ENCODE results near the gene CARD9.

The CARD9 gene, protein sequence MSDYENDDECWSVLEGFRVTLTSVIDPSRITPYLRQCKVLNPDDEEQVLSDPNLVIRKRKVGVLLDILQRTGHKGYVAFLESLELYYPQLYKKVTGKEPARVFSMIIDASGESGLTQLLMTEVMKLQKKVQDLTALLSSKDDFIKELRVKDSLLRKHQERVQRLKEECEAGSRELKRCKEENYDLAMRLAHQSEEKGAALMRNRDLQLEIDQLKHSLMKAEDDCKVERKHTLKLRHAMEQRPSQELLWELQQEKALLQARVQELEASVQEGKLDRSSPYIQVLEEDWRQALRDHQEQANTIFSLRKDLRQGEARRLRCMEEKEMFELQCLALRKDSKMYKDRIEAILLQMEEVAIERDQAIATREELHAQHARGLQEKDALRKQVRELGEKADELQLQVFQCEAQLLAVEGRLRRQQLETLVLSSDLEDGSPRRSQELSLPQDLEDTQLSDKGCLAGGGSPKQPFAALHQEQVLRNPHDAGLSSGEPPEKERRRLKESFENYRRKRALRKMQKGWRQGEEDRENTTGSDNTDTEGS

GRCh38 chr9:136373300-136374182, at the start of gene CARD9:
Gene CARD9, minus strand, starts transcription at chr9:136373669. Its CDS starts 1,591 bp downstream, at chr9:136372078.
- H3K9ac ChIP-seq (ENCODE audit: low read depth, low read length): no peak within 1 kb of the TSS
- H3K4me1 ChIP-seq (ENCODE audit: insufficient read depth, low read length): no peaks in the 10 kb centered on the region
- H3K9me3 ChIP-seq (ENCODE audit: insufficient read depth, low read depth, low read length): no peaks in the 10 kb centered on the region
- no peak within 1 kb of the TSS for H3K27ac ChIP-seq (ENCODE audit: low read length)
- no peaks in the 10 kb centered on the region for H3K27me3 ChIP-seq (ENCODE audit: insufficient read depth, low read length)
- H3K4me3 ChIP-seq (ENCODE audit: low read length): no peak within 1 kb of the TSS
- H3K36me3 ChIP-seq (ENCODE audit: insufficient read depth, low read depth, low read length): 0 out of 2 replicates have a peak, but pooled peaks cover 11% of the 10 kb centered on the region

DNA sequence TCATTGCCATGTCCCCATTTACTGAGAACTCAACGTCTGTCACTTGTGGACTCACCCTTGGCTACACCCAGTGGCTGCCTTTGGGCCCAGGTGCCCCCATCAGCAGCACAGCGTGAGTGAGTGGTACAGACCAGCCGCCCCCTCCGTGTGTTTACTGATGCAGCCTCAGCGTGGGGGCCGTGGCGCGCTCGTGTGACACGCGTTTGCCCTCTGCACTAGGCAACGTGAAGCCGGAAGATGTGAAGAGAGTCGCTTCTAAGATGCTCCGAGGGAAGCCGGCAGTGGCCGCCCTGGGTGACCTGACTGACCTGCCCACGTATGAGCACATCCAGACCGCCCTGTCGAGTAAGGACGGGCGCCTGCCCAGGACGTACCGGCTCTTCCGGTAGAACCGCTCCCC, 49.4 kb upstream of the CARD9 start:
- Histone ChIP-seq H3K27ac (ENCODE audit: low read length) (no peak overlapping the region), H3K4me1 (ENCODE audit: insufficient read depth, low read length) (no peaks in the 10 kb centered on the region), H3K27me3 (ENCODE audit: insufficient read depth, low read length) (no peaks in the 10 kb centered on the region), H3K36me3 (ENCODE audit: insufficient read depth, low read depth, low read length) (peaks cover 73% of the 10 kb centered on the region), H3K9ac (ENCODE audit: low read depth, low read length) (no peak overlapping the region), H3K9me3 (ENCODE audit: insufficient read depth, low read depth, low read length) (no peaks in the 10 kb centered on the region), H3K4me3 (ENCODE audit: low read length) (no peak overlapping the region)

- Histone ChIP-seq H3K9me3 (ENCODE audit: insufficient read depth, low read depth, low read length) (no peaks in the 10 kb centered on the region), H3K4me3 (ENCODE audit: low read length) (no peak overlapping the region), H3K36me3 (ENCODE audit: insufficient read depth, low read depth, low read length) (peaks cover 80% of the 10 kb centered on the region), H3K27me3 (ENCODE audit: insufficient read depth, low read length) (no peaks in the 10 kb centered on the region), H3K27ac (ENCODE audit: low read length) (no peak overlapping the region), H3K4me1 (ENCODE audit: insufficient read depth, low read length) (no peaks in the 10 kb centered on the region), H3K9ac (ENCODE audit: low read depth, low read length) (no peak overlapping the region)
Measured at GRCh38 chr9:136421791-136422190, 48.3 kb upstream of the CARD9 start.

DNA sequence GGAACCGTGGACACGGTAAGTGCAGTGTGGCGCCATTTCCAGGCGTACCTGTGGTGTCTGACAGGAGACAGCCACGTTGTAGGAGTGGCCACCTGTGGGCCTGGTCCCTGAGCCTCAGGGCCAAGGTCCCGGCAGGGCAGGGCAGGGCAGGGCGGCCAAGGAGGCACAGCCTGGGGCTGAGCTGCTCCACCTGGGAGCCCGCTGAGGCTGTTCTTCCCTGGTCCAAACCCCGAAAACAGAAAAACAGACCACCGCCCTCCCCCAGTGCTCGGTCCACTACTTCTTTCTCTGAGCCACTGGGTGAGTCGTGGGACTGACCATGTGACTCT, 45.6 kb upstream of the CARD9 start:
- no peak overlapping the region for H3K9ac ChIP-seq (ENCODE audit: low read depth, low read length)
- no peaks in the 10 kb centered on the region for H3K4me1 ChIP-seq (ENCODE audit: insufficient read depth, low read length)
- H3K9me3 ChIP-seq (ENCODE audit: insufficient read depth, low read depth, low read length): no peaks in the 10 kb centered on the region
- no peaks in the 10 kb centered on the region for H3K27me3 ChIP-seq (ENCODE audit: insufficient read depth, low read length)
- H3K27ac ChIP-seq (ENCODE audit: low read length): no peak overlapping the region
- H3K36me3 ChIP-seq (ENCODE audit: insufficient read depth, low read depth, low read length): peaks cover 94% of the 10 kb centered on the region
- H3K4me3 ChIP-seq (ENCODE audit: low read length): no peak overlapping the region

GRCh38 chr9:136418182-136419091, 45.0 kb upstream of the CARD9 start:
- Histone ChIP-seq H3K27ac (ENCODE audit: low read length) (no peak overlapping the region), H3K4me3 (ENCODE audit: low read length) (no peak overlapping the region), H3K27me3 (ENCODE audit: insufficient read depth, low read length) (no peaks in the 10 kb centered on the region), H3K9ac (ENCODE audit: low read depth, low read length) (no peak overlapping the region), H3K9me3 (ENCODE audit: insufficient read depth, low read depth, low read length) (no peaks in the 10 kb centered on the region), H3K36me3 (ENCODE audit: insufficient read depth, low read depth, low read length) (peaks cover 94% of the 10 kb centered on the region), H3K4me1 (ENCODE audit: insufficient read depth, low read length) (no peaks in the 10 kb centered on the region)

- Histone ChIP-seq H3K27me3 (ENCODE audit: insufficient read depth, low read length) (no peaks in the 10 kb centered on the region), H3K27ac (ENCODE audit: low read length) (no peak overlapping the region), H3K9ac (ENCODE audit: low read depth, low read length) (no peak overlapping the region), H3K9me3 (ENCODE audit: insufficient read depth, low read depth, low read length) (no peaks in the 10 kb centered on the region), H3K4me3 (ENCODE audit: low read length) (no peak overlapping the region), H3K4me1 (ENCODE audit: insufficient read depth, low read length) (no peaks in the 10 kb centered on the region), H3K36me3 (ENCODE audit: insufficient read depth, low read depth, low read length) (peaks cover 94% of the 10 kb centered on the region)
Measured at GRCh38 chr9:136416914-136417313, 43.4 kb upstream of the CARD9 start.

GRCh38 chr9:136416427-136416826, 43.0 kb upstream of the CARD9 start:
- Histone ChIP-seq H3K27me3 (ENCODE audit: insufficient read depth, low read length) (no peaks in the 10 kb centered on the region), H3K9me3 (ENCODE audit: insufficient read depth, low read depth, low read length) (no peaks in the 10 kb centered on the region), H3K4me1 (ENCODE audit: insufficient read depth, low read length) (no peaks in the 10 kb centered on the region), H3K36me3 (ENCODE audit: insufficient read depth, low read depth, low read length) (peaks cover 95% of the 10 kb centered on the region), H3K27ac (ENCODE audit: low read length) (no peak overlapping the region), H3K9ac (ENCODE audit: low read depth, low read length) (no peak overlapping the region), H3K4me3 (ENCODE audit: low read length) (no peak overlapping the region)

- no peak overlapping the region for H3K27ac ChIP-seq (ENCODE audit: low read length)
- H3K36me3 ChIP-seq (ENCODE audit: insufficient read depth, low read depth, low read length): peaks cover 64% of the 10 kb centered on the region
- H3K4me3 ChIP-seq (ENCODE audit: low read length): no peak overlapping the region
- H3K27me3 ChIP-seq (ENCODE audit: insufficient read depth, low read length): no peaks in the 10 kb centered on the region
- H3K9me3 ChIP-seq (ENCODE audit: insufficient read depth, low read depth, low read length): no peaks in the 10 kb centered on the region
- no peak overlapping the region for H3K9ac ChIP-seq (ENCODE audit: low read depth, low read length)
- H3K4me1 ChIP-seq (ENCODE audit: insufficient read depth, low read length): peaks cover 3% of the 10 kb centered on the region; the same call in 1 of the 2 replicates
Measured at GRCh38 chr9:136412962-136413361, 39.5 kb upstream of the CARD9 start.

DNA sequence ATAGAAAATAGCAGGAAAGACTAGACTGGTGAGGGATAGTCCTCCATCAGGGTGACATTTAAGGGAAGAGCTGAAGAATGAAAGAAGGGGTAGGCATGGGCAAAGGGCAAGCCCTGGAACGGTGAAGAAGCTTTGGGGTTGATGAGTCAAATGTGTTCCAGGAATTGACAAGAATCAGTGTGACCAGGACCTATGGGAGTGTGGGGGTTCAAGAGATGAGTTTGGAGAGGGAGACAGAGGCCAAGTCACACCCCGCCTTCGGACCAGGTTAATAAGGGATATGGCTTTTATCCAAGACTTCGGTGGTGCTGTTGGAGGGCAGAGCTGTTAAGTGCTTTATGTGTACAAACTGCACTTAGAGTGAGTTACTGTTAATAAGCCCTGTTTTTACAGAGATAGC, 37.9 kb upstream of the CARD9 start:
- Histone ChIP-seq H3K36me3 (ENCODE audit: insufficient read depth, low read depth, low read length) (peaks cover 64% of the 10 kb centered on the region), H3K27ac (ENCODE audit: low read length) (no peak overlapping the region)

DNA sequence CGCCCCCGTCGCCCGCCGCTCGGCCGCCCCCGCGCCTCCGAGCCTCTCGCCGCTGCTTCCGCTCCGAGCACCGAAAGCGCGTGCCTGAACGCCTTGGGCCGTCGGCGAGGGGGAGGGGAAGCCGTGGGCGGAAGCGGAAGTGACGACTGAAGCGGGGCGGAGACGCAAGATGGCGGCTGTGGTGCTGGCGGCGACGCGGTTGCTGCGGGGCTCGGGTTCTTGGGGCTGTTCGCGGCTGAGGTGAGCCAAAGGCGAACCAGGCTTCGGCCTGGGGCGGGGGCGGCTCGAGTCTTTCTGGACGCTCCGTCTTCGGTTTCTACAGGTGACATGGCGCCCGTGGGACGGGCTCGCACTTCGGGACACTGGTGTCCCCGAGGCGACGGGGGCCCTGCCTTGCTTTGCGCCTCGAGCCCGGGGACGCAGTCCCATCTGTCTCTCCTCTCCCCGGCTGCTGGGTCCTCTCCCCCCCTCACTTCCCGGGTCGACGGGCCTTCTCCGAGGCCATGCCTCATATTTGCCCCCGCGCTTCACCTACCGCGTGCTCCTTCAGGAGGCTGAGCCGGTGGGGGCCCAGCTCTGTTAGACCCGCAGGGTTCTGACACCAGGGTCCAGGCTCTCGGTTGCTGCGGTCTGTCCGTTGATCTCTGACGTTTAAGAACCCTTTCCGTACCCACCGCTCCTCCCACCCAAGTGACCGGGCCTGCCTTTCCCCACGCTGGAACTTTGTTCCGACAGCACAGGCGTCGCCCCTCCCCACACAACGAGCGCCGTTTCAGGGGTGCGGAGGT, 37.2 kb upstream of the CARD9 start, which contains the start of the genes ENTR1 and PMPCA:
Gene ENTR1, minus strand, starts transcription at position 115 of the 788 bp plus-strand sequence. CDS start 217 bp downstream, outside the sequence.
Gene PMPCA, plus strand, starts transcription at position 159 of the 788 bp plus-strand sequence. Its CDS starts 11 bp downstream, at position 170.
- Histone ChIP-seq H3K9ac (ENCODE audit: low read depth, low read length) (peak within 1 kb of the TSS; percentile 93), H3K27ac (ENCODE audit: low read length) (peak within 1 kb of the TSS; percentile 46), H3K4me1 (ENCODE audit: insufficient read depth, low read length) (peaks cover 3% of the 10 kb centered on the region; the same call in 1 of the 2 replicates), H3K27me3 (ENCODE audit: insufficient read depth, low read length) (no peaks in the 10 kb centered on the region), H3K4me3 (ENCODE audit: low read length) (peak within 1 kb of the TSS; percentile 95), H3K9me3 (ENCODE audit: insufficient read depth, low read depth, low read length) (no peaks in the 10 kb centered on the region), H3K36me3 (ENCODE audit: insufficient read depth, low read depth, low read length) (peaks cover 64% of the 10 kb centered on the region)

More for the DNA sequence above, 37.9 kb upstream of the CARD9 start:
- Histone ChIP-seq H3K27me3 (ENCODE audit: insufficient read depth, low read length) (no peaks in the 10 kb centered on the region), H3K4me3 (ENCODE audit: low read length) (peak overlapping the region; percentile 95), H3K9ac (ENCODE audit: low read depth, low read length) (peak overlapping the region; percentile 93), H3K9me3 (ENCODE audit: insufficient read depth, low read depth, low read length) (no peaks in the 10 kb centered on the region), H3K4me1 (ENCODE audit: insufficient read depth, low read length) (peaks cover 3% of the 10 kb centered on the region; the same call in 1 of the 2 replicates)

All from iPS-20b (cell line).